ENCODE data around the gene NAB2. TPM values are rescaled to one million over a fixed set of nuclear protein-coding genes. Genes with fewer than 3 reads are reported as not detected.

Gene NAB2
- total and polyA plus RNA-seq, 2 of the 8 experiments (the other 6 are each of a cell fraction or from before 2014, with no cell fraction given) = 20.9 to 23.5 TPM

- no peak for DNase-seq (ENCODE audit: low read depth in 1 of 2, low spot score in 2 of 2)
- Histone ChIP-seq H3K18ac (ENCODE audit: extremely low read depth, low read length) (no peak overlapping the region), H4K5ac (ENCODE audit: insufficient read length, low read depth, low read length) (no peak overlapping the region), H4K91ac (replicated peaks; ENCODE audit: insufficient read length, low read length) (no peak overlapping the region), H2AK5ac (ENCODE audit: low read depth, low read length) (no peak overlapping the region), H3K4me3 (ENCODE audit: extremely low read depth in 1 of 4, insufficient read depth in 2 of 4, low read depth in 3 of 4, low read length in 4 of 4) (no peak overlapping the region), H3K4me1 (replicated peaks in 1 of 4; ENCODE audit: control insufficient read depth in 3 of 4, insufficient read depth in 4 of 4, low read length in 3 of 4) (no peaks in the 10 kb centered on the region), H2BK15ac (ENCODE audit: low read length) (no peak overlapping the region), H2BK120ac (replicated peaks; ENCODE audit: low read depth, low read length) (no peak overlapping the region), H3K79me1 (ENCODE audit: low read depth, low read length) (no peaks in the 10 kb centered on the region), H4K20me1 (replicated peaks in 1 of 2; ENCODE audit: control insufficient read depth in 1 of 2, insufficient read depth in 2 of 2, low read length in 2 of 2) (no peaks in the 10 kb centered on the region), H3K9ac (replicated peaks in 1 of 4; ENCODE audit: extremely low read depth in 1 of 4, low read depth in 3 of 4, low read length in 3 of 4) (no peak overlapping the region), H3K4me2 (ENCODE audit: insufficient read depth in 1 of 2, low read depth in 2 of 2, low read length in 2 of 2) (no peak overlapping the region), H2BK20ac (ENCODE audit: low read length) (no peak overlapping the region), H3K23ac (ENCODE audit: insufficient read length) (no peak overlapping the region), H3K27me3 (replicated peaks in 1 of 4; ENCODE audit: control insufficient read depth in 3 of 4, extremely low read depth in 1 of 4, insufficient read depth in 3 of 4, low read length in 3 of 4) (no peaks in the 10 kb centered on the region; a peak in 1 of 7 replicates), H3K36me3 (ENCODE audit: control insufficient read depth in 2 of 4, insufficient read depth in 4 of 4, low read length in 3 of 4) (no peaks in the 10 kb centered on the region), H2BK5ac (ENCODE audit: low read depth, low read length) (no peak overlapping the region), H3K14ac (ENCODE audit: insufficient read length) (no peak overlapping the region), H3K56ac (replicated peaks; ENCODE audit: insufficient read length, low read depth, low read length) (no peak overlapping the region), H3K4ac (replicated peaks; ENCODE audit: insufficient read length, low read depth, low read length) (no peak overlapping the region), H3K27ac (ENCODE audit: low read depth, low read length) (no peak overlapping the region), H4K8ac (ENCODE audit: extremely low read depth, insufficient read depth, low read length) (no peak overlapping the region), H2BK12ac (ENCODE audit: low read depth, low read length) (no peak overlapping the region), H3K9me3 (ENCODE audit: insufficient read depth in 2 of 2, low read depth in 1 of 2, low read length in 1 of 2) (no peaks in the 10 kb centered on the region), H3K23me2 (ENCODE audit: low read depth, low read length) (no peaks in the 10 kb centered on the region), H3K79me2 (ENCODE audit: control insufficient read depth in 1 of 2, insufficient read depth in 2 of 2, low read length in 2 of 2) (no peaks in the 10 kb centered on the region), H2AFZ (ENCODE audit: low read length) (no peak overlapping the region)
- FAIRE-seq = no peak
- TF ChIP-seq NRF1 (IDR thresholded peaks at IDR 0.05; ENCODE audit: low read depth, low read length) (no peak), CHD1 (IDR thresholded peaks at IDR 0.05; ENCODE audit: low read depth, low read length) (no peak), HDAC2 (IDR thresholded peaks at IDR 0.05; ENCODE audit: borderline replicate concordance in 1 of 2, low read depth in 2 of 2, low read length in 2 of 2) (no peak), CREB1 (IDR thresholded peaks at IDR 0.05) (no peak), RFX5 (IDR thresholded peaks at IDR 0.05; ENCODE audit: borderline replicate concordance, low read depth, low read length) (no peak), CHD2 (IDR thresholded peaks at IDR 0.05; ENCODE audit: low read length) (no peak)
- CTCF ChIA-PET (ENCODE audit: partially characterized antibody) = interaction anchor here (1.3 to 4.8 kb wide), 7 partner anchors 11 to 69 kb away, joined by 4 to 25 read pairs (median 7); partner anchors contain the start of gene STAT6
- POLR2A ChIA-PET (ENCODE audit: partially characterized antibody) = interaction anchor here (0.8 to 1.3 kb wide), 2 partner anchors 8 kb away, joined by 3 to 5 read pairs; no protein-coding TSS in a partner anchor
- WGBS, 2 experiments (ENCODE audit: extremely low coverage in 1 of 2, insufficient coverage in 1 of 2, insufficient read length in 1 of 2, insufficient replicate concordance in 2 of 2, low coverage in 1 of 2, low lambda C conversion rate in 2 of 2, missing lambda C conversion rate in 1 of 2) = 97% methylated on average over 2 of the region's 2 CpGs; no CpG with 5 or more reads in 1 of the 2 experiments
Observed at GRCh38 chr12:57042695-57043094, 46.2 kb upstream of the NAB2 start.
